ENCODE results near the gene KRTAP15-1. TPM values are rescaled to one million over a fixed set of nuclear protein-coding genes. Genes with fewer than 3 reads are reported as not detected.

KRTAP15-1 gene, protein sequence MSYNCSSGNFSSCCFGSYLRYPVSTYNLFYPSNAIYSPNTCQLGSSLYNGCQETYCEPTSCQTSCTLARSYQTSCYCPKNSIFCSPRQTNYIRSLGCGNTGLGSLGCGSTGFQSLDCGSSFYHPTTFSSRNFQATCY
- total RNA-seq = not detected

DNA sequence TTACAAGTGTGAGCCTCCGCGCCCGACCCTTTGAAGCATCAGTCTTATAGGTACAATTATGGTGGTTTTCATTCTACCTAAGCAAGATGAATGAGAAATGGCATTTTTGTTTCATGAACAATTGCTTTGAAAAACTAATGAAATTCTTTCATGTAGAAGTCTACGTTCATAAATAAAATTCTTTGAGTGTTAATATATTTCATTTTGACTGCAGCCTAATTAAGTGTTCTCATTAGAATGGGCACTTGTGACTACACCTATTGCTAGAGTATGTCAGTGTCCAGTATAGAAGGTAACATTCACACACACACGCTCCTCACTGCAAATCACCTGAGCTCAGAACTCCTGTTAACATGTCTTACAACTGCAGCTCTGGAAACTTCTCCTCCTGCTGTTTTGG, at the start of gene KRTAP15-1:
Gene KRTAP15-1 (plus strand): TSS at position 301 of the 400 bp plus-strand sequence. CDS start 53 bp downstream, at position 354.
- Mint-ChIP-seq H3K36me3 (ENCODE audit: low read depth) (no peaks in the 10 kb centered on the region), H3K9me3 (no peaks in the 10 kb centered on the region), H3K27me3 (peaks cover 7% of the 10 kb centered on the region), H3K4me3 (no peak within 1 kb of the TSS), H3K4me1 (ENCODE audit: low read depth) (no peaks in the 10 kb centered on the region), H3K27ac (no peak within 1 kb of the TSS)
- CTCF ChIA-PET = no interaction called here
- ATAC-seq (no peak), DNase-seq (no peak)
- intact Hi-C loops (cut with micrococcal nuclease) = no loop called here
- POLR2A ChIA-PET = no interaction called here
- TF ChIP-seq, protein P1, sequence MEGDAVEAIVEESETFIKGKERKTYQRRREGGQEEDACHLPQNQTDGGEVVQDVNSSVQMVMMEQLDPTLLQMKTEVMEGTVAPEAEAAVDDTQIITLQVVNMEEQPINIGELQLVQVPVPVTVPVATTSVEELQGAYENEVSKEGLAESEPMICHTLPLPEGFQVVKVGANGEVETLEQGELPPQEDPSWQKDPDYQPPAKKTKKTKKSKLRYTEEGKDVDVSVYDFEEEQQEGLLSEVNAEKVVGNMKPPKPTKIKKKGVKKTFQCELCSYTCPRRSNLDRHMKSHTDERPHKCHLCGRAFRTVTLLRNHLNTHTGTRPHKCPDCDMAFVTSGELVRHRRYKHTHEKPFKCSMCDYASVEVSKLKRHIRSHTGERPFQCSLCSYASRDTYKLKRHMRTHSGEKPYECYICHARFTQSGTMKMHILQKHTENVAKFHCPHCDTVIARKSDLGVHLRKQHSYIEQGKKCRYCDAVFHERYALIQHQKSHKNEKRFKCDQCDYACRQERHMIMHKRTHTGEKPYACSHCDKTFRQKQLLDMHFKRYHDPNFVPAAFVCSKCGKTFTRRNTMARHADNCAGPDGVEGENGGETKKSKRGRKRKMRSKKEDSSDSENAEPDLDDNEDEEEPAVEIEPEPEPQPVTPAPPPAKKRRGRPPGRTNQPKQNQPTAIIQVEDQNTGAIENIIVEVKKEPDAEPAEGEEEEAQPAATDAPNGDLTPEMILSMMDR (IDR thresholded peaks at IDR 0.05) = no peak

DNA sequence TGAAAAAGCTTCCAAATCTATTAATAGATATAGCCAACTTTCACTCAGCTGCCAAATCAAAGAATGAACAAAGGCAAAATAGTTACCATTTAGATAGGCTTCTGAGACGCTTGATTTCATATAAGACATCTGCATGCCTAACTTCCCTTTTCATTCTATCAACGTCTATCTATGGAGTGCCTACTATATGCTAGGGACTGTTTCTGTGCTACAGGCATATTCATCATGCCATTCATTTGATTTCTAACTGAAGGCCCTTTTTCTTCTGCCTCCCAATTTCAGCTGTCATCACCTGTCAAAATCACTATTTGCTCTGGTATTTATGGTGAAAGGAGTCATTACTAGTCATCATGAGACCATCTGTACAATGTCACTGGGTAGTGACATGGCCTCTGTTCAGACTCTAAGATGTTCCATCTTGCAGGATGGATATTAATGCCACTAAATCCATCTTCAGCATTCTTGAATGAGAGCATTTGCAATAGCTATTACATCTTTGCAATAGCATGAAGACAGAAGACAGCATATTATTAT, 48.5 kb upstream of the KRTAP15-1 start:
- ChIA-PET CTCF (interaction anchor here (0.7 kb wide), 1 partner anchor 12 kb away, joined by 3 read pairs; no protein-coding TSS in a partner anchor), POLR2A (no interaction called here)
- Mint-ChIP-seq H3K4me1 (ENCODE audit: low read depth) (no peaks in the 10 kb centered on the region), H3K27me3 (no peaks in the 10 kb centered on the region), H3K4me3 (no peak overlapping the region), H3K27ac (no peak overlapping the region), H3K9me3 (peaks cover 5% of the 10 kb centered on the region), H3K36me3 (ENCODE audit: low read depth) (no peaks in the 10 kb centered on the region)
- intact Hi-C loops (cut with micrococcal nuclease) = no loop called here
- ATAC-seq (no peak), DNase-seq (no peak)
- TF ChIP-seq, protein P1 (IDR thresholded peaks at IDR 0.05) = no peak

DNA sequence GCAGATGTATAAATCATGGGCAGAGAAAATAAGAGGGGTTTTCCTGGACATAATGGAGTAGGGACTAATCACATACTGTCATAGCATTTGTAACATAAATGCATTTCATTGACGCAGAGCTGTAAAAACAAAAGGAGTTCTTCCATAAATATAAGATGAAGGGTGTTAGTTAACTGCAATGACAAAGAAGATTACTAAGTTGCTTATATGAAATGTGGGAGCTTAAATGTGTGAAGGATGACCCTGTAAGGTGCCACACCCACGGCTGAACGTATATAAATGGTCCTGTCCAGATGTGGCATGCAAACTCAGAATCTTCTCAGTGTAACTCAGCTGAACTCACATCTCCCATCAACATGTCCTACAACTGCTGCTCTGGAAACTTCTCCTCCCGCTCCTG, 44.3 kb upstream of the KRTAP15-1 start, which contains the start of gene KRTAP13-1:
Gene KRTAP13-1 (plus strand): TSS at position 301 of the 400 bp plus-strand sequence. CDS start 56 bp downstream, at position 357.
- intact Hi-C loops (cut with micrococcal nuclease) = no loop called here
- Mint-ChIP-seq H3K9me3 (no peaks in the 10 kb centered on the region), H3K4me3 (no peak within 1 kb of the TSS), H3K4me1 (ENCODE audit: low read depth) (no peaks in the 10 kb centered on the region), H3K27ac (no peak within 1 kb of the TSS), H3K36me3 (ENCODE audit: low read depth) (no peaks in the 10 kb centered on the region), H3K27me3 (peaks cover 5% of the 10 kb centered on the region)
- ATAC-seq = no peak
- no peak for DNase-seq
- TF ChIP-seq, protein P1 (IDR thresholded peaks at IDR 0.05) = no peak
- ChIA-PET CTCF (no interaction called here), POLR2A (no interaction called here)

DNA sequence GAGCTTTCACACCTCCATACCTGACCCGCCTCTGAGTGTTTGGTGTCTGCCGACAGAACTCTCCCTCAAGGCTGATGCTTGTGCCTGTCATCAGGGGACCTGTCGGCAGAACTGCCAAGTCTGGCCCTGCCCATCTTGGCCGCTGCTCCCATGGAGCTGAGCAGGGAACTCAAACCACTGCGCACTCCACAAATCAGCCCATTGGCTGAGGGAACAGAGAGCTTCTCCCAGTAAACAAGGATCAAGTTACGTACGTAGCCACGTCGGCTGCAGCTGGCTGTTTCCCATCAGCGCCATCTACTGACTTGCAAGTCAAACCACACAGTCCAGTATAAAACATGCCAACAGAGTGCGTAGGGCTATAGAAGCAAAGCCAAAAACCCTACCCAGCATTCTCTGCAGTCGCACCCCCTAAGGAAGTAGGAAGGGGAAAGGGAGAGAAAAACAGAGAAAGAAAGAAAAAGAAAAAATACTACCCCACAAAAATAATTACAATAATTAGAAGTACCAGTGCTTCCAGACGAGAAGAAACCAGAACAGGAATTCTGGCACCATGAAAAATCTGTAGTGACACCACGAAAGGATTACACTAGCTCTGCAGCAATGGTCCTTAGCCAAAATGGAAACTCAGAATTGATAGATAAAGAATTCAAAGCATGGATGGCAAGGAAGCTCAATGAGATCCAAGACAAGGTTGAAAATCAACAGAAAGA, 31.1 kb upstream of the KRTAP15-1 start:
- TF ChIP-seq, protein P1 (IDR thresholded peaks at IDR 0.05) = peak; percentile 45
- Mint-ChIP-seq H3K4me3 (no peak overlapping the region), H3K27me3 (peaks cover 11% of the 10 kb centered on the region), H3K4me1 (ENCODE audit: low read depth) (no peaks in the 10 kb centered on the region), H3K36me3 (ENCODE audit: low read depth) (no peaks in the 10 kb centered on the region), H3K9me3 (peaks cover 8% of the 10 kb centered on the region), H3K27ac (no peak overlapping the region)
- peak; percentile 20 for DNase-seq
- intact Hi-C loops (cut with micrococcal nuclease) = no loop called here
- ChIA-PET POLR2A (no interaction called here), CTCF (interaction anchor here (0.9 to 2.2 kb wide), 5 partner anchors 8 to 68 kb away, joined by 3 to 6 read pairs (median 3); no protein-coding TSS in a partner anchor)
- no peak for ATAC-seq

DNA sequence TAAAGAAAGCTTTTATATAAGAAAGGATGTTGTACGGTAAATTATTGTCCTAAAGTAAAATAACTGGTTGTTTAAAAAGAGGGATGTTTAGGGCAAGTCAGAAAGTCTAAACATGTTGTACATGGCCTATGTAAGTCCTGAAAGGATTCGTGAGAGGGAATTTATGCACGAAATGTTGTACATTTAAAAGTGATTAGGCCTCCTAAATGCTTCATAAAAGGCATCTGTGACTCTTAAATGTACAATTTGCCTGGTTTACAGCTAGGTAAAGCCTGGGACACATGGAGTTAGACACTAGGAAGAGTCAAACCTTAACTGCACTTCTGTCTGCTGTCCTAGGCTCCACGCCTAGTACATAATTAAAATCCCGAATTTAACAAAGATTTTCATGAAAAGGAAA, 24.1 kb upstream of the KRTAP15-1 start:
- Mint-ChIP-seq H3K27ac (no peak overlapping the region), H3K9me3 (peaks cover 3% of the 10 kb centered on the region), H3K4me1 (ENCODE audit: low read depth) (no peaks in the 10 kb centered on the region), H3K4me3 (no peak overlapping the region), H3K27me3 (peaks cover 2% of the 10 kb centered on the region), H3K36me3 (ENCODE audit: low read depth) (no peaks in the 10 kb centered on the region)
- CTCF ChIA-PET = no interaction called here
- intact Hi-C loops (cut with micrococcal nuclease) = no loop called here
- ATAC-seq (no peak), DNase-seq (no peak)
- TF ChIP-seq, protein P1 (IDR thresholded peaks at IDR 0.05) = no peak
- POLR2A ChIA-PET = no interaction called here

All from activated CD8-positive, alpha-beta T cell treated with anti-CD3 and anti-CD28 coated beads for 36 hours (primary cell).